NCI-H345 (cell line): ENCODE measurements around the gene BICRAL.
"Not testable (repeated sequence)": the region's sequence is repeated elsewhere in the genome, so short reads cannot be mapped to it uniquely, and the experiment has no call there.

ENCODE experiments used
- DNase-seq: peaks from one replicate; lab custom pipeline; 2025; lab: John Stamatoyannopoulos, UW

The BICRAL gene

DNA sequence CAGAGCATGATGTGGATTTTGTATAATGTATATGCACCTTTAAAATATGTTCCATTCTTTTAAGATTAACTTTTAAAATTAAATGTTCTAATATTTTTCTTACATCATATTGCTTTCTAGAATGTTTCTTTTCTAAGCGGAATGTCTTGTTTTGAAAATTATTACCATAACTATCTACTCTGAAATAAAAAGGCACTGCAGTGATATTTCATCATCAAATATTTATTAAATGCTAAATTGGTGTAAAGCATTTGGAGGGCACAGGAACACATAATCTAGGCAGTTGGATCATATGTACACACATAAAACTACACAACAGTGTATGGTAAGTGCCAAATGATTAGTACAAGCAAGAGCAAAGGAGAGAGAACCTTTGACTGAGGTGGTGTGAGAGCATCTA is 13.8 kb downstream of the BICRAL start:
- DNase-seq: no peak

DNA sequence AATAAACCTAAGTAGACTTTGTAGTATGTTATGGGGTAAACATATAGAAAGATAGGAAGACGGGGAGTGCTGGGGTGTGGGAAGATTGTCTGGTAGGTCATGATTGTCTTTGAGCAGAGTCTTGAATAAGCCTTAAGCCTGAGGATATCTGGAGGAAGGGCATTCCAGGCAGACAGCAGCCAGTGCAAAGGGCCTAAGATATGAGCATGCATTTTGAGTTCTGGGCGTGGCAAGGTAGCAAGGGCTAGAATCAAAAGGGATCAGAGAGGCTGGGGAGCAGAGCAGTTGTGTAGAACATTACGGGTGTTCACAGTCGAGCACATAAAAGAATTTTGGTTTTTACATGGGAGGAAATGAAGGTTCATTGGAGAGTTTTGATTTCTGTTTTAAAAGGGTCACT is 14.3 kb downstream of the BICRAL start:
- DNase-seq: no peak

DNA sequence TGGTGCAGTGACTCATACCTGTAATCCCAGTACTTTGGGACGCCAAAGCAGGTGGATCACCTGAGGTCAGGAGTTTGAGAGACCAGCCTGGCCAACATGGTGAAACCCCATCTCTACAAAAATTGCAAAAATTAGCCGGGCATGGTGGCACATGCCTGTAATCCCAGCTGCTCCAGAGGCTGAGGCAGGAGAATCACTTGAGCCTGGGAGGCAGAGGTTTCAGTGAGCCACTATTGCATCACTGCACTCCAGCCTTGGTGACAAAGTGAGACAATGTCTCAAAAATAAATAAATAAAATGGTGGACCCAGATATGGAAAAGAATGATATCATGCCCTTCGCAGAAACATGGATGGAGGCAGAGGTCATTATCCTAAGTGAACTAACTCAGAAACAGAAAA is 15.8 kb downstream of the BICRAL start:
- DNase-seq: not testable (repeated sequence)

DNA sequence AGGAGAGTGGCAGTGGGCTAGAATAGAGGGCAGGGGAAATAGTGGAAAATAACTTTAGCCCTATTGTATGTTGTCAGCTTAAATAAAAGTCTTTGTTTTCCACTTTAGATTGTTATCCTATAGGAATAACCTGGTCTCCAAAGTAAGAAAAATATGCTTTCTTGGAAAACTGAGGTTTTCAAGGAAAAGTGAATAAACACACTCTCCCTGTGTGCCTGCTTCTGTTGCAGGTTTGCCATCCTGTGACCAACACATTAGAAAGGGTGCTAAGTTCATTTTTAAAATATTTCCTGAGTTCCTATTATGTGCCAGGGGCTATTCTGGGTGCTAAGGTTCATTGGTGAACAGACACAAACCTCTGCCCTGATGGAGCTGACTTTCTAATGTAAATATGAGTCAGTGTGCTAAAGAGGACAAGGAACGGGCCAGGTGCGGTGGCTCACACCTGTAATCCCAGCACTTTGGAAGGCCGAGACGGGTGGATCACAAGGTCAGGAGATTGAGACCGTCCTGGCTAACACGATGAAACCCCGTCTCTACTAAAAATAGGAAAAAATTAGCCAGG is 23.5 kb downstream of the BICRAL start:
- DNase-seq: no peak

DNA sequence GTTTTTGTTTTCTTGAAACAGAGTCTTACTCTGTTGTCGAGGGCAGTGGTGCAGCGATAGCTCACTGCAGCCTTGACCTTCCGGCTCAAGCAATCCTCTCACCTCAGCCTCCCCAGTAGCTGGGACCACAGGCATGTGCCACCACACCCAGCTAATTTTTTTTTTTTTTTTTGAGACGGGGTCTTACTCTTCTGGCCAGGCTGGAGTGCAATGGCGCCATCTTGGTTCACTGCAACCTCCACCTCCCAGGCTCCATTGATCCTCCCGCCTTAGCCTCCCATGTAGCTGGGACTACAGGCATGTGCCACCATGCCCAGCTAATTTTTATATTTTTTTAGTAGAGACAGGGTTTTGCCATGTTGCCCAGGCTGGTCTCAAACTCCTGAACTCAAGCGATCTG is 24.5 kb downstream of the BICRAL start:
- DNase-seq: not testable (repeated sequence)

DNA sequence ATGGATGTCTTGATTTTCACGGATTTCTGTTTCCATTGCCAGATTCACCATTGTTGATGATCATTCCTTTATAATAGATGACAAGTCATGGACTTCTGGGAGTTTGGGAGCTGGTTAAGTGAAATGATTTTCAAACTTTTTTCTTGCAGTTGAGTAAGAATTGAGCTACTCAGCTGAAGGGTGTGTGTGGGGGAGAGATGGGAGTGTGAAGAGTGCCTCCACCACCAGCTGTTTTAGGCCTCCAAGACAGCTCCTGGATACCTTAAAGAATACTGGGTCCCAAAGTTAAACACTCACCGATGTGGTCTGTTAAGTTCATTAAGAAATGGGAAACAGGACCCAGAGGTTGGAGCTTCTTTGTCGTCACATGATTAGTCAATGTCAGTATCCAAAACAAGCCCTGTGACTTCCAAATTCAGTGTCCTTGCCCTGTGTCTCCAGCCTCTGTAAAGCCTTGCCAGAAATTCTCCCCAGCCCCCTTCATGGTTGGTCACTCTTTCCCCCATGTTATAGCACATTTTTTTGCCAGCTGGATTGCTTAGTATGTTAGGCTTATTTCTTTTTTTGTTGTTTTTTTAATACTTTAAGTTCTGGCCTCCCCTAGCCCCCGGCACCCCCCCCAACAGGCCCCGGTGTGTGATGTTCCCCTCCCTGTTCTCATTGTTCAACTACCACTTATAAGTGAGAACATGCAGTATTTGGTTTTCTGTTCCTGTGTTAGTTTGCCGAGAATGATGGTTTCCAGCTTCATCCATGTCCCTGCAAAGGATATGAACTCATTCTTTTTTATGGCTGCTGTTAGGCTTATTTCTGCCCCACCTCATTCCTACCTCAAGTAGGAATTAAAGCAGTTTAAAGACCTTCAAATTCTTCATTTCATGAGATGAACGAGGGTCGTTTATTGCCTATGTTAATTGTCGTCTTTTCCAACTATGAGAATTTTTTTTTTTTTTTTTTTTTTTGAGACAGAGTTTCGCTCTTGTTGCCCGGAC is 26.9 kb downstream of the BICRAL start:
- no peak for DNase-seq

DNA sequence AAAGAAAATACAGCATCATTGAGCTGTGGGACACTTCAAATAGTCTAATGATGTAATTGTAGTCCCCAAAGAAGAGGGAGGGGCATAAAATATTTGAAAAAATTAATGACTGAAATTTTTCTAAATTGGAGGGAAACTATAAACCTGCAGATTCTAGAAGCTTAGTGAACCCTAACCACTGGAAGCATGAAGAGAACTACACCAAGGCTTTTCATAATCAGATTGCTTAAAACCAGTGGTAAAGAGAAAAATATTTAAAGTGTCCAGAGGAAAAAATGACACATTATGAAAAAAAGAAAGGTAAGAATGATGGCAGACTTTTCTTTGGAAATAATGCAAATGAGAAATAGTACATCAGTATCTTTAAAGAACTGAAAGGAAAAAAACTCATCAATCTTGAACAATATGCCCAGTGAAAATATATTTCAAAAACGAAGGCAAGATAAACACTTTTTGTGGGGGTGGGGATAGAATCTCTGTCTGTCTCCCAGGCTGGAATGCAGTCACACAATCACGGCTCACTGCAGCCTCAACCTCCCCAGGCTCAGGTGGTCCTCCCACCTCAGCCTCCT is 31.3 kb downstream of the BICRAL start:
- DNase-seq: no peak

DNA sequence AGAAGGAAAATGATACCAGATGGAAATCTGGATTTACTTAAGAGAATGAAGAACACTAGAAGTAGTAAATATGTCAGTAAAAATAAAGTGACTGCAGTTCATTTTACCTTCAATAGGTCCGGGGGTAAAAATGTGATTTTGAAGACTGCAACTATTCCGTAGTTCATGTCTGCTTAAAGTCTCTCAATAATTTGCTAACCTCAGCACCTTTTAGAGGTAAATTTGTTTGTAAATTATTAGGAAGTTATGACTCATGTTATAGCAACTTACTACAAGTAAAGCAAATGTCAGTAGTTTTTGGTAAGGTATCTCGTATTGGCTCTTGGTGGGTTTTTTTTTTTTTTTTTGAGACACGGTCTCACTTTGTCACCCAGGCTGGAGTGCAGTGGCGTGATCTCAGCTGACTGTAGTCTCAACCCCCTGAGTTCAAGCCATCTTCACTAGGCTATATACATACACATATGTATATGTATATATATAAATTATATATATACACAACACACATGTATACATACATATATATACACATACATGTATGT is 32.1 kb downstream of the BICRAL start:
- no peak for DNase-seq

DNA sequence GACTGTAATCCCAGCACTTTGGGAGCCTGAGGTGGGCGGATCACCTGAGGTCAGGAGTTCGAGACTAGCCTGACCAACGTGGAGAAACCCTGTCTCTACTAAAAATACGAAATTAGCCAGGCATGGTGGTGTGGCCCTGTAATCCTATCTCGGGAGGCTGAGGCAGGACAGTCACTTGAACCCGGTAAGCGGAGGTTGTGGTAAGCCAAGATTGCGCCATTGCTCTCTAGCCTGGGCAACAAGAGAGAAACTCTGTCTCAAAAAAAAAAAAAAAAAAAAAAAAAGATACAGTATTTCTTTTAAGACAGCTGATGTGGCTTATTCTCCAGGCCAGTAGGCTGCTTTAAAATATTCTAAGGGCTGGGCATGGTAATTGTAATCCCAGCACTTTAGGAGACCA is 33.9 kb downstream of the BICRAL start:
- DNase-seq: not testable (repeated sequence)

DNA sequence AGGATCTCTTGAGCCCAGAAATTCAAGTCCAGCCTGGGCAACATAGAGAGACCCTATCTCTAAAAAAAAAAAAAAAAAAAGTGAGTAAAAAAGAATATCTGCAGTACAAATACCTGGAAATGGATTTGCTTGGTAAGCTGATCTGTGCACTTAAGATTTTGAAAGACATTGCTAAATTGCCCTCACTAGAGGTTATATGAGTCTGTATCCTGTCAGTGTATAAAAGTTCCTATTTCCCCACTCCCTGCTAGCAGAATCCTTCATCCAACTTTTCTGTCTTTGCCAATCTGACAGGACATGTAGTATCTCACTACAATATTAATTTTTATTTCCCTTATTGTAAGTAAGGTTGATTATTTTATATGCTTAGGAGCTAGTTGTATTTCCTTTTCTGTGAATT is 36.1 kb downstream of the BICRAL start:
- no peak for DNase-seq

DNA sequence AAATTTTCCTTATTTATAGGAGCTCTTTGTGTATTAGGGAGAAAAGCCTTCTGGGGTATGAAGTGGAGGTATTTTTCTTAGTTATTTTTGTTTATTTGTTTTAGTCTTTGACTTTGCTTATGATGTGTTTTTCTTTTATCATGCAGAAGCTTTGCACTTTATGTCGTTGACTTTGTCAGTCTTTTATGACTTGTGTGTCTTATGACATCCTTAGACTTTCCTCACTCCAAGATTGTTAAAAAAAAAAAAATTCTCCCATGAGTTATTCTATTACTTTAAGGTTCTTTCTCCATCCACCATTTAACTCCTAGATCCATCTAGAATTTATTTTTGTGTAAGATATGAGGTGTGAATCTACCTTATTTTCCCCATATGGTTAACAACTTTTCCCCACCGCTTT is 36.6 kb downstream of the BICRAL start:
- no peak for DNase-seq

DNA sequence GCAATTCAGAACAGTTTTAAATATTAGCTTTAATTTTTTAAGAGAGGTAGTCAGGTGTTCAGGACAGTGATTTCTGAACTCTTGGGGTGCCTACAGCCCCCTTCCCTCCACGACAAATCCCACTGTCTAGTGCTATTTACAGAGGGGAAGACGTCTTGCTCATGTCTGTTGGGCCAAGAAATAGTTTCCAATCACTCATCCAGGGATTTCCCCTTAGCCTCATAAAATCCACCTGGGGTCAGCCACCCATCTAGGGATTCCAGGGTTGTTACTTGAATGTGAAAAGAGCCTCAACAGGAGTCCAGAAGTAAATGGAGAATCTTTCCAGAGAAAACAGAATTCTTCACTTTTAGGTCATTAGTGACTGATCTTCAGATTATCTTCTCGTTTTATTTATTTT is 37.0 kb downstream of the BICRAL start:
- no peak for DNase-seq

DNA sequence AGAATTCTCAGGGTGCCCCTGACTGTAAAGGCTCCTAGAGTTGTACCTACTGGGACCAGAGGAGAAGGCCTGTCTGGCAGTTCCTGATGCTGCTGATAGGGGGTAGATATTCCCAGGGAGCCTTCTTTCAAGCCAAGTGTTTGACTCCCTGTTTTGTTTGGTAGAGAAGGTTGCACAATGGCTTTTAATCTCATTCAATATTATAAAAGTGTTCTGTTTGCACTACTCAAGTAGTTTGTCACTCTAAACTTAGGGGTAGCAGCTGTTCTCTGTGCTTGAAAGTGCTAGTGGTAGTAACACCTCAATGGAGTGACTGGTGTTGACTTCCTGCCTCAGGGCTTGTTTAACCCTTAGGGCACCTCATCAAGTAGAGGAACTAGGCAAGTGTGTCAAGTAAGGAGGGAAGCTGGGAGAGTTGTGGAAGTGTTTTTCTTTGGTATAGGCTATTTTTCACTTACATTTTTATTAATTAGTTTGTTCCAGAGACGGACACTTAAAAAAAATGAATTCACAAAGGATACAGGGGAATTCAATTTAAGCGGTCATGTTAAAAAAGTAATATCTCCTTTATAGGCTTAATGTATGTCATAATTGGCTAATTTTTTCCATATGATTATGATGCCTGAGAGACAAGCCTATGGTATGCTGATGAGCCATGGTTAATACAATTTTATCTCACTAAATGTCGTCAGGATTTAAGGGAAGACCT is 38.1 kb downstream of the BICRAL start:
- peak; percentile 85 for DNase-seq

DNA sequence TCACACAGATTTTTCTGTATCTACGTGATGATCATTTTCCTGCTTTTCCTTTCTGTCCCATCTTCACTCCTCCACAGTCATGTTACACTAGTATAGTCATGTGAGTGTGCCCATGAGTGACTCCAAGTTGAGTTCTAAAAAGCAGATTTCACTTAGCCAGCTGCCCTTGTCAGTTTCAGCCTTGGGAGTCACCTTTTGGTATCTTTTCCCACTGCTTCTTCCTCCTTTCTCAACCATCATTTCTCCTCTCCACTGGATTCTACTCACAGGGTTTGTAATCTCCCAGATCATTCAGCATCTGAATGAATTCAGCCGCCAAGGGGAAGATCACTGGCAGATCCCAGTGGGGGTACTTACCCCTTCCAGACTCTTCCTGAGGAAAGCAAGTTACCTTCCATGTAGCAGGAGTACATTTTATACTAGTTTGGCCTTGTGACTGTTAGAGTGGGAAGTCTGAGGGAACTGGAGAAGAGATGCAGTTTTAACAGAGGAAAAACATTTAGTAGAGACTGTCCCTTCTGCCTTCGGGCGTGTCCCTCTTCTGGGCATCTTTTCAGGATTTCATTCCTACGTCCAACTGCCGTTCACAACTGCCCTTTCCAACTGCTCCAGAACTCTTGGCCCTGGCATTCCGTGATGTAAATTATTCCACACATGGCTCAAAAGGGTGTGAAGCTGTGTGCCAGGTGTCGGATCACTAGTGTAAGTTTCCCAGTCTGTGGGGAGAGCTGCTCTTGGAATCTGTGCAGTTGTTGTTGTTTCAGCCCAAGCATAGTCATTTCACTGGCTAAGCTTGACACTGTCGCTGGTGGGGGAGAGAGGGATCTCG is 38.9 kb downstream of the BICRAL start:
- no peak for DNase-seq

DNA sequence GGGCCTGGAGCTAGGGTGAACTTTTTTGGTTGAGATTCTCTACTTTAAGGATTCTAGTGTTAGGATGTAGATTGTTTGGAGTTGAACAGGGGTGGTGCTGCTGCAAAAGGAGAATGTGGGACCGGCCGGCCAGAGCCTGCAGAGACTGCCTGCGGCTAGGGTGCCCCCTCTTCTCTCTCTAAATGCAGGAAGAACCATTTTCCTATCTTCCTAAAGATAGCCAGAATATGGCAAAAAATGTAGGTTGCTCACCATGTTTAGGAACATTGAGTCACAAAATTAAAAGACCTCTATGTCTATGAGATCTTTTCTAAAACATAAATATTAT is 39.5 kb downstream of the BICRAL start:
- DNase-seq: no peak

DNA sequence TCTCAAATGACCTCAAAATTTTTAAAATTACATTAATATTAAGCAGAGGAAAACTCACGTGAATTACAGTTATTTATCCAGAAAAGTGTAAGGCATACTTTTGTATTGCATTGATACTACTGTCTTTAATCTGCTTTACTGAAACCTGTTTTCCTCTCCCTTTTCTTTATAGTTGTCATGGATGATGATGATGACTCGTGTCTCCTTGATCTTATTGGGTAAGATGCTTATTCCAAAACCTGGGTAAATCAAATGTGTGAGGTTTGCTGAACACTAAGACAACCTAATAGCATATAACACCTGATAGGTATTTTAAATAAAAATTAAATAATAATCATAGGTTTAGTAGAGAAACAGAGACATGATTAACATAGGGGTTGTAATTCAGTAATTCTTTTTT is 40.0 kb downstream of the BICRAL start:
- DNase-seq: no peak

DNA sequence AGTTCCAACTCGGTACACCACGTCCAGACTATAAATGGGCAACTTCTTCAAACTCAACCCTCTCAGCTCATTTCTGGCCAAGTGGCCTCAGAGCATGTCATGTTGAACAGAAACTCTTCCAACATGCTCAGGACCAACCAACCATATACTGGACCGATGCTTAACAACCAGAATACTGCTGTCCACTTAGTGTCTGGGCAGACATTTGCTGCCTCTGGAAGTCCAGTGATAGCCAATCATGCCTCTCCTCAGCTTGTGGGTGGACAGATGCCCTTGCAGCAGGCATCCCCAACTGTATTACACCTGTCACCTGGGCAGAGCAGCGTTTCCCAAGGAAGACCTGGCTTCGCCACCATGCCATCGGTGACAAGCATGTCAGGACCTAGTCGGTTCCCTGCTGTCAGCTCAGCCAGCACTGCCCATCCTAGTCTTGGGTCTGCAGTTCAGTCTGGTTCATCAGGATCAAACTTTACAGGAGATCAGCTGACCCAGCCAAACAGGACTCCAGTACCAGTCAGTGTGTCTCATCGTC is 47.8 kb downstream of the BICRAL start:
- DNase-seq: no peak

DNA sequence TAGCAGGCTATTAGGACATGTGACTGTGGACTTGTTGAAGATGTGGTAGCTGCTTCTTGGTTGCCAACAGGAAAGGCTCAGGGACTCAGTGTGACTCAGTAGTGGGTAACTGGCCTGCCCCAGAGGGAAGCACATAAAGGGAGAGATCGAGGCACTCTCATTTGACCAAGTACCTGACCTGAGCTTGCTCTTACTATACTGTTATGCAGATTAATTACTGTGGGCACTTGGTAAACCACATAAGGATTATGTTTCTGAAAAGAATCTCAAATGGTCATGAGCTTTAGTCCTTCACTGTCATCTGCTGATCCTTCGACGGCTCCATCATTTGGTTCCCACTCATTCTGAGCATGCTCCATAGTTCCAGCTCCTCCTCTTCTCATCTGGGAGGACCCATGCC is 49.4 kb downstream of the BICRAL start:
- DNase-seq: no peak

DNA sequence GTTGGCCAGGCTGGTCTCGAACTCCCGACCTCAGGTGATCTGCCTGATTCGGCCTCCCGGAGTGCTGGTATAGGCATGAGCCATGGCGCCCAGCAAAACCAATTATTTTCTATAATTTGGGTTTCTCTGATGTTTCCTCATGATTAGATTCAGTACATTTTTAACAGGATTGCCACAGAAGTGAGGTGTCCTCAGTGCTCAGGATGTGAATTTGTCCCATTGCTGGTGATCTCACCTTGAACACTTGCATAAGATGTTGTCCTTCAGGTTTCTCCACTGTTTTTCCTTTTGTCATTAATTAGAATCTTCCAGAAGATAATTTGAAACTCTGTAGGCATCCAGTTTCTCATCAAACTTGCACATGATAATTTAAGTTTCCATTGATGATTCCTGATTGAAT is 52.2 kb downstream of the BICRAL start:
- DNase-seq: no peak

DNA sequence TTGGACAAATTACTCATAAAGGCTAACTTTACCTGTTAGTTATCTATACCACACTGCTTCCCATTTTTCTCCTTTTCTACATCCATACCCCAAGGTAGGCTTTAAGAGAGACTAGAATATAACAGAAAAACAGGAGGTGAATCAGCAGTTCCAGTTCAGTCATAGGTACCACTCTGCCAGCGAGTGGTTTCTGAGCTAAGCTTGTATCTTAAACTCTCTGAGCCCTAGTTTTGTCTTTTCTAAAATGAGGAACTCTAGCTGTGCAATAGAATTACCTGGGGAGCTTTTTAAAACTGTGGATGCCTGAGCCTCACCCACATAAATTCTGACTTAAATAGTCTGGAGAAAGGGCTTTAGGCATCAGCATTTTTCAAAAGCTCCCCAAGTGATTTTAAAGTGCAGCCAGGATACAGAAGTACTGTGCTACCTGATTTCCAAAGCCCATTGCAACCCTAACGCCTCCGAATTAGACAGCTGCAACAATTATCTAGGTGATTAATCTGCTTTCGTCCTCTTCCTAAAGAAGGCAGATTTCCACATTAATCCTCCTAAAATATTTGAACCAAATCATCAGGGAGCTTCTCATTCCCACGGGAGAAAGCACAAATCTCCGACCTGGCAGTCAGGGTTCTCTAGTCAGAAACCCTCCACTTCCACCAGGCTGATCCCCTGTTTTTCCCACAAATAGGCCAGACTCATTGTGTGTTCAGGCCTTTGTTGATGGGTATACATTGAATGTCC is 60.2 kb downstream of the BICRAL start:
- no peak for DNase-seq

DNA sequence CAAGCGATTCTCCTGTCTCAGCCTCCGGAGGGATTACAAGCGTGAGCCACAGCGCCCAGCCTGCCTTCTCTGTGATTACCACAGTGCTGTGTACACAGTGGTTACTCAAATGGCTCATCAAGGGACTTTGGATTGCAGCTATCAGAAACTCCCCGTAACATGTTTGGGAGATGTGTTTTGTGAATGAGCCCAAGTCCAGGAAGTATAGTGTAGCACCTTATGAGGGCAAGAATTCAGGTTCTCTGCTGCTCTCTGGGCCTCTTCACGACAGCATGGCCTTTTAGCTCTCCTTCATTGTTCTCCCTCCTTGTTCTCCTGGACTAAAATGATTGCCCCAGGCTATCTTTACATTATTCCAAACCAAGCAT is 63.5 kb downstream of the BICRAL start:
- peak; percentile 49 for DNase-seq
